Loucy (cell line): ENCODE results near the gene BAAT.

Experiments
- EZH2phosphoT487 ChIP-seq: fragments of 200-600 bp; IDR thresholded peaks from 2 replicates; pipeline ENCODE4 v1.6.1; 2018; ENCODE audit warnings: antibody characterized with exemption, mild to moderate bottlenecking, moderate library complexity, borderline replicate concordance
- TF ChIP-seq, protein P1 (sequence below): fragments of 200-600 bp; sonication (generic); conservative IDR thresholded peaks from 2 replicates; pipeline ENCODE4 v1.5.1; 2014; ENCODE audit warnings: mild to moderate bottlenecking, antibody characterized with exemption, low read length

DNA sequence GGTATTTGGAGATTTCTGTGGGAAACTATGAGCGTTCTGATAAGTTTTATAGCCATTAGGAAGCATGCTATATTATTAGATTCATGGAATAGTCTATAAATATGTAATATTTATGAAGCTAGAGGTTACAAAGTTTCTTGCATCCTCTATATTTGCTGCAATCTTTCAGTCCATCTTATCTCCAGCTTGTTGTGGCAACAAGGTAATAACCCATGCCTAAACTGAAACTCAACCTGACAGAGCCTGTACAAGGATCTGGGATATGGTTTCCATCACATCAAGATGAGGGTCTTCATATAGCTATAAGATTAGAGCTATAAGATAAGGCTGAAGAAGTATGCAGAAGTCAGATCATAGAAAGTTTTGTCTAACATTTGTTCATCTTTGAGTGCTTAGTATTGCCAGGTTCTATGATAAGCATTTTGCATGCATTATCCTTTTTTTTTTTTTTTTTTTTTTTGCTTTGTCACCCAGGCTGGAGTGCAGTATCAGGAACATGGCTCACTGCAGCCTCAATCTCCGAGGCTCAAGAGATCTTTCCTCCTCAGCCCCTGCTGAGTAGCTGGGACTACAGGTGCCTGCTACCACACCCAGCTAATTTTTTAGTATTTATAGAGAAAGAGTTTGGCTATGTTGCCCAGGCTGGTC is 14.8 kb downstream of the BAAT start:
- TF ChIP-seq, protein P1, sequence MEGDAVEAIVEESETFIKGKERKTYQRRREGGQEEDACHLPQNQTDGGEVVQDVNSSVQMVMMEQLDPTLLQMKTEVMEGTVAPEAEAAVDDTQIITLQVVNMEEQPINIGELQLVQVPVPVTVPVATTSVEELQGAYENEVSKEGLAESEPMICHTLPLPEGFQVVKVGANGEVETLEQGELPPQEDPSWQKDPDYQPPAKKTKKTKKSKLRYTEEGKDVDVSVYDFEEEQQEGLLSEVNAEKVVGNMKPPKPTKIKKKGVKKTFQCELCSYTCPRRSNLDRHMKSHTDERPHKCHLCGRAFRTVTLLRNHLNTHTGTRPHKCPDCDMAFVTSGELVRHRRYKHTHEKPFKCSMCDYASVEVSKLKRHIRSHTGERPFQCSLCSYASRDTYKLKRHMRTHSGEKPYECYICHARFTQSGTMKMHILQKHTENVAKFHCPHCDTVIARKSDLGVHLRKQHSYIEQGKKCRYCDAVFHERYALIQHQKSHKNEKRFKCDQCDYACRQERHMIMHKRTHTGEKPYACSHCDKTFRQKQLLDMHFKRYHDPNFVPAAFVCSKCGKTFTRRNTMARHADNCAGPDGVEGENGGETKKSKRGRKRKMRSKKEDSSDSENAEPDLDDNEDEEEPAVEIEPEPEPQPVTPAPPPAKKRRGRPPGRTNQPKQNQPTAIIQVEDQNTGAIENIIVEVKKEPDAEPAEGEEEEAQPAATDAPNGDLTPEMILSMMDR: no peak
- TF ChIP-seq EZH2phosphoT487: no peak
